ENCODE results near the gene TMEM69. TPM values are rescaled to one million over a fixed set of nuclear protein-coding genes. Genes with fewer than 3 reads are reported as not detected.

Gene TMEM69, protein sequence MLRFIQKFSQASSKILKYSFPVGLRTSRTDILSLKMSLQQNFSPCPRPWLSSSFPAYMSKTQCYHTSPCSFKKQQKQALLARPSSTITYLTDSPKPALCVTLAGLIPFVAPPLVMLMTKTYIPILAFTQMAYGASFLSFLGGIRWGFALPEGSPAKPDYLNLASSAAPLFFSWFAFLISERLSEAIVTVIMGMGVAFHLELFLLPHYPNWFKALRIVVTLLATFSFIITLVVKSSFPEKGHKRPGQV
- total RNA-seq: 16.0 TPM

DNA sequence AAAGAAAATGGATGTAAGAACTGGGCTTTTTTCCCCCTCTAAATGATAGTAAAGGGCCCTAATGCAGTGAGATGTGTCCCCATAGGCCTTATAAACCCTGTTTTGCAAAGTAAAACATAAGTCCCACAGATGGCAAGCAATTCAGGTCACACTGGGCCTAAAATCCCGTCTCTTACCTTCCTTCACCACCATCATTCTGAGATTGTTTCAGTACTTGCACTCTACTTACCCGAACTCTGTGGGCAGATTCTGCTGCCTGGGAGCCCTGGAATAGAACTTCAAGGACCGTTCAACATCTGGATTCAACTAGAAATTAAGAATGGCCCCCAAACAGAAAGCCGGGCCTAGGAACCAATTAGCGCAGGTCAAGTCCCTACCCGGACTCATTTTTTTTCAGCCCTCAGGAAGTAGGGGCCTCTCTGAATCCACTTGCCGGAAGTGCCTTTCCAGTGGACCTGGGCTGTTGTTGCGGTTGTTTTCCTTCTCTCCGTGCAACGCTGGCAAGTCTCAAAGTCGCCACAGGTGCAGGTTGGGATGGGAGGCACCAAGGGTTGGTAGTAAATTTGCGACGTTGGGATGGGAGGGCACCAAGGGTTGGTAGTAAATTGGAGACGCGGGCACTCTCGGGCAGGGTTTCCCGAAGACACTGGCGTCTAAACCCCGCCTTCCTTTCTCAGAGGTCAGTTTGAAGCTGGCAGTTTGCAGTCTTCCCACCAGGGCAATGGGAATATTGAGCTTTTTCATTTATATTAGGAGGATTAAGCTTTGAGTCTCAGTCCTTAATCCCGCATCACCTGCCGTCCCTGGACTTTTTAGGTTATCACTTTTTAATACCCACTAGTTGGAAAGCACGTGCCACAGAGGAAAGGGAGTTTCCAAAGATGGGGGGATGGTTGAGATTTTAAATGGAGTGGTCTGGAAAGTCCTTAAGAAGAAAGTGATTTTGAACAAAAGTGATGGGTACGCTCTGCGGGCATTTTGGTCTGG is at the start of gene TMEM69:
TMEM69 (plus strand) TSS at position 428 of the 987 bp plus-strand sequence. CDS start 2,888 bp downstream, outside the sequence.
- peak within 1 kb of the TSS; percentile 96 for H3K4me3 ChIP-seq (ENCODE audit: low read length)
- H3K4me1 ChIP-seq (ENCODE audit: insufficient read depth, low read length): peaks cover 38% of the 10 kb centered on the region
- no peaks in the 10 kb centered on the region for H3K9me3 ChIP-seq (ENCODE audit: low read depth, low read length)
- no peaks in the 10 kb centered on the region for H3K27me3 ChIP-seq (ENCODE audit: insufficient read depth, low read length)

DNA sequence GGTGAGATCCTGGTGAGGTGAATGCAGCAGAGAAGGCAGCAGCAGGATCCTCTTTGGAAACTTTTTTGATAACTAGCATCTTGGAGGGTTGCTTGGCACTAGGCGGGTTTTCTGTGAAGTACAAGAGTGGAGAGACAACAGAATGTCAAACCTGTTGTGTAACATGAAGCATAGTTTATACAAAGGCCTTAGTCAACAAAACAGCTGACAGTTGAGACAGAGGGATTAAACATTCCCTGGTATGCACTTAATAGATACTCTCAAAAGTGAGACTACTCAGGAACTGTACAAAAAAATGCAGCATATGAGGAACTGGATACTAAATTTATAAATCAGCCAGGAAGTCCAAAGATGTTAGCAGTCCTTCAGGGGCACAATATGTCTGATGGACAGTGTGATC is 47.7 kb upstream of the TMEM69 start:
- H3K9me3 ChIP-seq (ENCODE audit: low read depth, low read length): no peaks in the 10 kb centered on the region

DNA sequence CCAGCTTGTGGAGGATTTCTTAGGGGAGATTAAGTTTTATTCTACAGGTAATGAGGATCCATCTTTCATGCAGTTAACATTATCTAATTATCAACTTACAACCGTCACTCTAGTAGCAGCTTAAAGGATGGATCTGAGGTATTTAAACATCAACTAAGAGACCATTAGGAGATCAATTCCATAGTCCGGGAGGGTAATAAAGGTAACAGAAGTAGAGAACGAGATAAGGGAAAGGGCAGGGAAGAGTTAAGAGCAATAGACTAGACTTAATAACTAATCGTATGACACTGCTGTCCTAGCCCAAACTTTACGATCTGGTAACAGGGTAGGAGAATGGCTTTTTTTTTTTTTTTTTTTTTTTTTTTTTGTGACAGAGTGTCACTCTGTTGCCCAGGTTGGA is 44.7 kb upstream of the TMEM69 start:
- H3K9me3 ChIP-seq (ENCODE audit: low read depth, low read length): no peaks in the 10 kb centered on the region
- H3K4me3 ChIP-seq (ENCODE audit: low read length): no peak overlapping the region
- no peaks in the 10 kb centered on the region for H3K27me3 ChIP-seq (ENCODE audit: insufficient read depth, low read length)
- peaks cover 12% of the 10 kb centered on the region for H3K4me1 ChIP-seq (ENCODE audit: insufficient read depth, low read length)

More for the DNA sequence above, 47.7 kb upstream of the TMEM69 start:
- H3K27me3 ChIP-seq (ENCODE audit: insufficient read depth, low read length): no peaks in the 10 kb centered on the region
- no peak overlapping the region for H3K4me3 ChIP-seq (ENCODE audit: low read length)
- H3K4me1 ChIP-seq (ENCODE audit: insufficient read depth, low read length): no peaks in the 10 kb centered on the region

DNA sequence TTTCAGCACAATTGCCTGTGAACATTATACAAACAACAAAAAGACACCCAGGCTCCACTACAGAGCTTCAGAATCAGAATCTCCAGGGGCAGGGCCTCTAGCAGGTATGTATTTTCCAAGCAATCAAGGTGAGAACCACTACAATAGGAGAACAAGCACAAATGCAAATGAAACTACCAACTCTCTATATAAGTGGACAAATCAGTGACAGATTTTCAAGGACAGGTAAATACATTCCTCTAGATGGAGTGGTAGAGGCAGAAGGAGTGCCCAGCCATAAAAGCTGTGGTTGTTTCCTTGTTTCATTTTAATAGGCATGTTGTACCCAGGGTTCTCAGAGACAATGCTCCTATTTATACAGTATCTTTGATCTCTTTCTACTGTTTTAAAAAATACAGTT is 44.0 kb upstream of the TMEM69 start:
- Histone ChIP-seq H3K27me3 (ENCODE audit: insufficient read depth, low read length) (no peaks in the 10 kb centered on the region), H3K4me3 (ENCODE audit: low read length) (no peak overlapping the region), H3K9me3 (ENCODE audit: low read depth, low read length) (no peaks in the 10 kb centered on the region), H3K4me1 (ENCODE audit: insufficient read depth, low read length) (peaks cover 16% of the 10 kb centered on the region)

DNA sequence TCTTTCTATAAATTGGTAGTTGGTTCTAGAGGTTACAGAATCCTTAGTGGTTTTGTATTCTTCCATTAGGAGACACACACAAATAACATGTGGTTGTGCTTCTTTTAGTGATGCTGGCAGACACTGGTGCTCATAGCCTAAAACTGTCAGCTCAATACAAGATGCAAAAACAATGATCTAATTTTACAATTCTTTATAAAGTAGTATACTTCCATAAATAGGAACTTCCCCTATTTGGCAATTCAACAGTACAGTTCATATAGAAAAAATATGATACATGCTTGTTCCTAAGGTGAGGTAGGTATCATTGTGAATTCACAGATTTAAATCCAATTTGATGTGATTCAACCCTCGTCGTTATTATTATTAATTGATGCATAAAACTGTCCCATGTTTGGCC is 43.3 kb upstream of the TMEM69 start:
- no peak overlapping the region for H3K4me3 ChIP-seq (ENCODE audit: low read length)
- peaks cover 16% of the 10 kb centered on the region for H3K4me1 ChIP-seq (ENCODE audit: insufficient read depth, low read length)
- H3K9me3 ChIP-seq (ENCODE audit: low read depth, low read length): no peaks in the 10 kb centered on the region
- H3K27me3 ChIP-seq (ENCODE audit: insufficient read depth, low read length): no peaks in the 10 kb centered on the region

DNA sequence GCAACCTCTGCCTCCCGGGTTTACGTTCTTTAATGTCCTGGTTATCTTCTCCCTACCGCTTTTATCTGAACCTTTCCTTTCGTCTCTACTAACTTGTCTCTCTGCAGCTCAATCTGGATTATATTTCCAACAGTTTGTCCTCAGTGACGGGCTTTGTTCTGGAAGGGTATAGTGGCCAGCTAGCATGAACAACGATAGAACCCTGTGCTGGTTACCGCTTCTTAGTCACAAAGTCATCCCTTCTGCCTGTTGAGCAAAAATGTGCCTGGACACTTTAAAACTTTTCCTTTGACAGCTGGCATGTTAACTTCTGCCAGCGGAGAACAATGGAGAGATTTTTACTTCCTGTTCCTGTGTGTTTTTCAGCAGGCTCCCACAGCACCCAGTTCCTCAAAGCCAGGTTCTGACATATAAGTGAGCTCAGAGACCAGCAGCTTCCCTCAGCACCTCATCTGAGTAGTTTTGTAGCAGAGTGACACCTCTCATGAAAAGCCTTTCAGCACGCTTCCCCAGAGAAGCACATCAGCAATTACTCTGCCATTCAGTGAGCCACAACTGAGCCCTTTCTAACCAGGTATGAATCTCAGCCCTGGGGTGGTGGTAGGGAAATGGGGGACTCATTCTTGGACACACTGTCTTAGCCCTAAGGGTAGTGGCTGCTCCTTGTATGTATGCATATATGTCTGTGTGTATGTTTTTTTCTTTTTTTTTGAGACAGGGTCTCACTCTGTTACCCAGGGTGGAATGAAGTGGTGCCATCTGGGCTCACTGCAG is 40.5 kb upstream of the TMEM69 start:
- no peaks in the 10 kb centered on the region for H3K9me3 ChIP-seq (ENCODE audit: low read depth, low read length)
- H3K27me3 ChIP-seq (ENCODE audit: insufficient read depth, low read length): no peaks in the 10 kb centered on the region
- no peak overlapping the region for H3K4me3 ChIP-seq (ENCODE audit: low read length)
- peaks cover 16% of the 10 kb centered on the region for H3K4me1 ChIP-seq (ENCODE audit: insufficient read depth, low read length)

DNA sequence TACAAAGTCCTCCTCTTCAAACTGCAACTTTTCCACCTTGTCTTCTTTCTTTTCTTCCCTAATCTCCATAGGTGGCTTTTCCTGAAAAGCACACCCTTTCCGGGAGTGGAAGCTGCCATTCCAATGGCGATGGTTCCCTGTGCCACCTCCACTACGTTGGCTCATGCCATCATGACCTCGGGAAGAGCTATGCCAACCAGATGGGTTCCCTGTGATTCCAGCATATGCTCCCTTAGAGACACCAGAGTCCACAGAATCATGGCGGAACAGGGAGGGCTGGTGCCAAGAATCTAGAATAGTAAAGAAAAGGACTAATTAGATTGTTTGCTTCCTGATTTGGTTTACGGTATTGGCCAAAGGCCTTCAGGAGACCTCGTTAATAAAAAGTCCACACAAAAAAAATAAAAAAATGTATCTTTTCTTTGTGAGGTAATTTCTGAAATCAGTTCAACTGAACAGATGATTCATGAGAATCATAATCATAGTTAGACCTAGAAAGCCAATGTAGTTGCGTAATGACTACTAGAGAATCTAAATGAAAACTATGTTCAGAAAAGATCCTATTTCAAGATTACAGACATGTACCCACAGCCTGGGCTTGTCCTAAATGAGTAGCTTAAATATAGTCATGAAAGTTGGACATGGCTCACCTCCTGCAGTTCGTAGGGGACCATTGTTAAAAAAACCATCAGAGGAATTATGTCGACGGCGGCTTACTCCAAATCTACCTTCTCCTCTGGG is 33.3 kb upstream of the TMEM69 start:
- Histone ChIP-seq H3K4me1 (ENCODE audit: insufficient read depth, low read length) (no peaks in the 10 kb centered on the region), H3K4me3 (ENCODE audit: low read length) (no peak overlapping the region), H3K27me3 (ENCODE audit: insufficient read depth, low read length) (no peaks in the 10 kb centered on the region), H3K9me3 (ENCODE audit: low read depth, low read length) (no peaks in the 10 kb centered on the region)

DNA sequence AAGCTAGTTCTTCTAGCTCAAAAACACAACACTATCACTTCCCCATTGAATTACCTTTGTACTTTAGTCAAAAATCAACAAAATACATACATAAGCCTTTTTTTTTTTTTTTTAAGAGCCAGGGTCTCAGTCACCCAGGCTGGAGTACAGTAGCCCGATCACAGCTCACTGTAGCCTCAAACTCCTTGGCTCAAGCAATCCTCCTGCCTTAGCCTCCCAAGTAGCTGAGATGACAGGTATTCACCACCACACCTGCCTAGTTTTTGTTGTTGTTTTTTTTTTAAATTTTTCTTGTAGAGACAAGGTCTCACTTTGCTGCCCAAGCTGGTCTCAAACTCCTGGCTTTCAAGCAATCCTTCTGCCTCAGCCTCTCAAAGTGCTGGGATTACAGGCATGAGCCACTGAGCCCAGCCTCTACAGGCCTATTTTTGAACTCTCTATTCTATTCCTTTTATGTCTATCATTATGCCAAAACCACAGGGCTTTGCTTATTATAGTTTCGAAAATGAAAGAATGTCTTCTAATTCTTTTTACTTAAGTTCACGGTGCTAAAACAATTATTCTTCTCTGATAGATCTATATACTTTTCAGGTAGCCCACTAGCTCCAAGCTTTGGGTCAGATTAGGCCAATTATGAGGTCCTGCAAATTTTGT is 31.3 kb upstream of the TMEM69 start:
- no peaks in the 10 kb centered on the region for H3K4me1 ChIP-seq (ENCODE audit: insufficient read depth, low read length)
- no peaks in the 10 kb centered on the region for H3K9me3 ChIP-seq (ENCODE audit: low read depth, low read length)

DNA sequence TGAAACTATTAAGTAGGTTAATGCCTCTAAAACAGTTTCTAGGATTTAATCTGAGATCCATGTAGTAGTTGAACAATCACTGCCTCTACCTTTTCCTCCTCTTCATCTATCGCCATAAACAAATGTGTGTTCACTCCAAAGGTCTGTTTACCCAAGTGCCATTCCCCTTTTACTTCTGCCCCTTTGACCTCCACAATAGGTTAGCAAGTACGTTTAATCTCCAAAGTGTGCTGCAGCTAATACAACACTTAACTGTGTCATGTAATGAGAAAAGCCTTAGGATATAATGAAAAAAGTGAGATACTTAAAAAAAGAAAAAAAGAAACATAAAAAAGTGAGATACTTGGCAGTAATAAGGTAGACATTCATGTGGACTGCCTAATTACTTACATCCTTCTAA is 29.8 kb upstream of the TMEM69 start:
- no peaks in the 10 kb centered on the region for H3K27me3 ChIP-seq (ENCODE audit: insufficient read depth, low read length)
- H3K4me1 ChIP-seq (ENCODE audit: insufficient read depth, low read length): no peaks in the 10 kb centered on the region
- H3K9me3 ChIP-seq (ENCODE audit: low read depth, low read length): no peaks in the 10 kb centered on the region
- no peak overlapping the region for H3K4me3 ChIP-seq (ENCODE audit: low read length)

More for the DNA sequence above, 31.3 kb upstream of the TMEM69 start:
- Histone ChIP-seq H3K4me3 (ENCODE audit: low read length) (no peak overlapping the region), H3K27me3 (ENCODE audit: insufficient read depth, low read length) (no peaks in the 10 kb centered on the region)

DNA sequence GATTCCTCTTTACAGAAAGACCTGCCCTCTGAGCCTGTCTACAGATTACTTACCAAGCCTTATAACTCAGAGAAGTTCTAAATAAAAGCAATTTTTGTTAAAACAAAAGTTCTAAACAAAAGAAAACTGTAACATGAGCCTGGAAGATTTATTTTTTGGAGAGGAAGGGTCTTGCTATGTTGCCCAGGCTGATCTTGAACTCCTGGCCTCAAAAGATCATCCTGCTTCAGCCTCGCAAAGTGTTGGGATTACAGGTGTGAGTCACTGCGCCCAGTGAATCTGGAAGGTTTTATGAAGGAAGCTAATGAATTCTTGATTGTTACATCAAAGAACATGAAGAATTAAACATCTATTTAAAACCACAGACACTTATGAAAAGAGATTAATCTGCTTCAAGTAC is 28.8 kb upstream of the TMEM69 start:
- Histone ChIP-seq H3K27me3 (ENCODE audit: insufficient read depth, low read length) (no peaks in the 10 kb centered on the region), H3K9me3 (ENCODE audit: low read depth, low read length) (no peaks in the 10 kb centered on the region), H3K4me3 (ENCODE audit: low read length) (no peak overlapping the region), H3K4me1 (ENCODE audit: insufficient read depth, low read length) (no peaks in the 10 kb centered on the region)

DNA sequence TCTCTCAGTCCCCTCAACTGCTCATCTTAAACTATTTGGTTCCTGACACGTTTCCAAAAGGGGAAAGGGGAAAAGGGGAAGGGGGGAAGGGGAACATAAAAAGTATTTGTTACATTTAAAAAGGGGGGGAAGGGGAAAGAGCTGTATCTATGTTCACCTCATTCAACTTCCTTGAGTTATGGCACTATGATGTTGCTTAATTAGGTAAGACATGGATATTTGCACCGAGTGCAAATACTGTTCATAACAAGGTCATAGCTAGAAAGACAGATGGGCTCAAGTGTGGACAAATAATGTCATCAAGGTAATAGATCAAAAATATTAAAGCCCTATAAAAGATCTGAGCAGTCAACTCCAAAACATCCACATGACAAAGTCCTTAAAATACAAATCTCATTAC is 27.6 kb upstream of the TMEM69 start:
- Histone ChIP-seq H3K27me3 (ENCODE audit: insufficient read depth, low read length) (no peaks in the 10 kb centered on the region), H3K4me1 (ENCODE audit: insufficient read depth, low read length) (no peaks in the 10 kb centered on the region), H3K4me3 (ENCODE audit: low read length) (no peak overlapping the region), H3K9me3 (ENCODE audit: low read depth, low read length) (no peaks in the 10 kb centered on the region)

DNA sequence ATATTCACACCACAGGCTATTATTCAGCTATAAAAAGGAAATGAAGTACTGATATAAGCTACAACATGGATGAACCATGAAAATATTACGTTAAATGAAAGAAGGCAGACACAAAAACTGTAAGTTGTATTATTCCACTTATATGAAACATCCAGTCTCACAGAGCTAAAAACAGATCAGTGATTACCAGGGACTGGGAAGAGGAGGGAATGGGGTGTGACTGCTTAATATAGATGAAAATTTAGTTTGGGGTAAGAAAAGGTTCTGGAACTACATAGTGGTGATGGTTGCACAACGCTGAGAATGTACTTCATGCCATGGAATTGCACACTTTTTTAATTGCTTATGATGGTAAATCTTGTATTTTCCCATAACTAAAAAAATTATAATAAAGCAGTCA is 21.1 kb upstream of the TMEM69 start:
- no peaks in the 10 kb centered on the region for H3K27me3 ChIP-seq (ENCODE audit: insufficient read depth, low read length)
- H3K9me3 ChIP-seq (ENCODE audit: low read depth, low read length): no peaks in the 10 kb centered on the region
- peaks cover 8% of the 10 kb centered on the region for H3K4me1 ChIP-seq (ENCODE audit: insufficient read depth, low read length)
- no peak overlapping the region for H3K4me3 ChIP-seq (ENCODE audit: low read length)

DNA sequence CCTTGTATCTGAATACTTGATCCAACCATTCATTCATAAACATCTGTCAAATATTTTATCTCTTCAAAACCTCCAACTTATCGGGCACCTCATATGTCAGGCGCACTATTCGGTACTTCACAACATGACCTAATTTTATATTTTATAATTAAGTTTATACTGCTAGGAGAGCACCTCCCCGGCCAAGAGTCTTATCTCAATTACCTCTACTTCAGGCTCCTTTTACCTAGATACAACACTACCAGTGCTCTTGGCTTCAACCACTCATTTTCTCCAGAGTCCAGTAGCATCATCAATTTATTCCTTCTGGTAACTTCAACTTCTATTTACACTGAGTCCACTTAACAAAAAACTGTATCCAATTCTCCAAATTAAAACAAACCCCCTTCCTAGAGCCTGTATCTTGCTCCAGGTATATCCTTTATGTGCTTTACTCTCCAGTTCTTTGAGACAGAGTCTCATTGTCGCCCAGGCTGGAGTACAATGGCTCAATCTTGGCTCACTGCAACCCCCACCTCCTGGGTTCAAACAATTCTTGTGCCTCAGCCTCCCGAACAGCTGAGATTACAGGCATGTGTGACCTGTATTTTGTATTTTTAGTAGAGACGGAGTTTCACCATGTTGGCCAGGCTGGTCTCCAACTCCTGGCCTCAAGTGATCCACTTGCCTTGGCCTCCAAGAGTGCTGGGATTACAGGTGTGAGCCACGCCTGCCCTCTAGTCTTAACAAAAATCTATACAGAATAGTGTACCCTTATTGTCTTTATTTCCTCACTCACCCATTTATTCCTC is 20.5 kb upstream of the TMEM69 start:
- Histone ChIP-seq H3K4me1 (ENCODE audit: insufficient read depth, low read length) (peaks cover 8% of the 10 kb centered on the region), H3K4me3 (ENCODE audit: low read length) (no peak overlapping the region)

More for the DNA sequence above, 20.5 kb upstream of the TMEM69 start:
- Histone ChIP-seq H3K9me3 (ENCODE audit: low read depth, low read length) (no peaks in the 10 kb centered on the region), H3K27me3 (ENCODE audit: insufficient read depth, low read length) (no peaks in the 10 kb centered on the region)

Data from mononuclear cell (primary cell).